ENCODE measurements around the gene TRPM6.

Gene TRPM6

GRCh38 chr9:74777136-74777879 lies 110.4 kb downstream of the TRPM6 start:
- peak; percentile 77 for TF ChIP-seq CTCF (IDR thresholded peaks at IDR 0.05)

- TF ChIP-seq CTCF (IDR thresholded peaks at IDR 0.05), result no peak
Observed at GRCh38 chr9:74775396-74775795, 112.3 kb downstream of the TRPM6 start.

- peak; percentile 93 for TF ChIP-seq CTCF (IDR thresholded peaks at IDR 0.05)
Observed at GRCh38 chr9:74773886-74774479, 113.7 kb downstream of the TRPM6 start.

- TF ChIP-seq CTCF (IDR thresholded peaks at IDR 0.05), result no peak
Observed at GRCh38 chr9:74772121-74772520, 115.6 kb downstream of the TRPM6 start.

- no peak for TF ChIP-seq CTCF (IDR thresholded peaks at IDR 0.05)
Observed at GRCh38 chr9:74771672-74772071, 116.0 kb downstream of the TRPM6 start.

- peak; percentile 35; the same call in 1 of the 2 replicates for TF ChIP-seq CTCF (IDR thresholded peaks at IDR 0.05)
Observed at GRCh38 chr9:74771262-74771585, 116.5 kb downstream of the TRPM6 start.

- peak; percentile 87 for TF ChIP-seq CTCF (IDR thresholded peaks at IDR 0.05)
Observed at GRCh38 chr9:74770508-74771261, 117.0 kb downstream of the TRPM6 start.
